ENCODE results near the gene SPDYE18.
"Not testable (repeated sequence)": the region's sequence is repeated elsewhere in the genome, so short reads cannot be mapped to it uniquely, and the experiment has no call there.

DNA sequence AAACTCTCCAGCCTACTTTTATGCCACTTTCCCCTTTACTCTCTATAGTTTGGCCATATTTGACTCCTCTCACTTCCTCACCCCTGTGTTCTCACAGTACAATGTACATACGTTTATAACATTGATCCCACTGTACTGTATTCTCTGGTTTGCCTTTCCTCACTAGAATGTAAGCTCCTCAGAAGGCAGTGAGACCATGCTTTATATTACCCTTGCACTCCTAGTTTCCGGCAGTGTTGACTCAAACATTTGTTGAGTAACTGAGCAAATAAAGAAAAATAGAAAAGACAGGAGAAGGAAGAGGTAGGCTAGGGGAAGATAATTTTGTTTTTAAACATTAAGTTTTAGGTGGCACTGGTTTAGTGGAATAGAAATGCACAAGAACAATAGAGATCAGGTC is 17.9 kb upstream of the SPDYE18 start:
- TF ChIP-seq POLR2A, CTCF (IDR thresholded peaks at IDR 0.05): not testable (repeated sequence)

Measured in upper lobe of left lung (tissue), 4 donors.